IMR-90 (cell line): ENCODE data around the gene UMOD. TPM values are rescaled to one million over a fixed set of nuclear protein-coding genes. Genes with fewer than 3 reads are reported as not detected.
"Not testable (repeated sequence)": the region's sequence is repeated elsewhere in the genome, so short reads cannot be mapped to it uniquely, and the experiment has no call there.

Experiments used
- ATAC-seq: fragments of 200-7000 bp; cut with Tn5 transposase; 2 replicates; pipeline ENCODE4 v1.9.1; 2020; ENCODE audit warnings: low read depth, mild to moderate bottlenecking, moderate library complexity
- BruUV-seq: library from RNA; stranded (reverse); fragments of 400-500 nt; replicated peaks from 2 replicates; lab custom pipeline; 2021; lab: Mats Ljungman, UMichigan
- CTCF ChIA-PET: fragments of 300-600 bp; formaldehyde crosslinking; extraction: SDS; loops from one replicate; lab custom pipeline; 2021; ENCODE audit warnings: antibody characterized with exemption; lab: Yijun Ruan, JAX
- POLR2A ChIA-PET: fragments of 300-600 bp; sonication (Branson Sonifier 250); formaldehyde crosslinking; loops from one replicate; lab custom pipeline; 2022; ENCODE audit warnings: antibody characterized with exemption; ENCODE audit not compliant: unreplicated experiment; lab: Charles Lee
- DNase-seq: peaks from one replicate; pipeline ENCODE4 v3.0.0; 2013
- H2AFZ ChIP-seq: replicated peaks from 2 replicates; pipeline ENCODE3; 2013; ENCODE audit warnings: low read length, mild to moderate bottlenecking; ENCODE audit not compliant: poor library complexity
- H2AK5ac ChIP-seq: 2 replicates; pipeline ENCODE4 v1.6.1; 2013; ENCODE audit warnings: low read depth, low read length, inconsistent platforms
- H2AK9ac ChIP-seq: replicated peaks from 2 replicates; pipeline ENCODE3; 2013; ENCODE audit warnings: mild to moderate bottlenecking, low read depth, low read length, moderate library complexity; ENCODE audit not compliant: poor library complexity
- H2BK120ac ChIP-seq: 2 replicates; pipeline ENCODE4 v1.6.1; 2013; ENCODE audit warnings: low read depth, low read length, inconsistent platforms
- H2BK15ac ChIP-seq: 3 replicates; pipeline ENCODE4 v1.6.1; 2013; ENCODE audit warnings: low read depth, low read length, inconsistent platforms
- H2BK20ac ChIP-seq: 2 replicates; pipeline ENCODE4 v1.6.1; 2013; ENCODE audit warnings: low read depth, mild to moderate bottlenecking, inconsistent platforms, low read length, moderate library complexity
- H2BK5ac ChIP-seq: 2 replicates; pipeline ENCODE4 v1.6.1; 2013; ENCODE audit warnings: mild to moderate bottlenecking, low read depth, low read length, inconsistent platforms; ENCODE audit not compliant: poor library complexity, severe bottlenecking
- H3K14ac ChIP-seq: replicated peaks from 2 replicates; pipeline ENCODE4 v1.6.1; 2013; ENCODE audit warnings: low read depth, low read length, inconsistent platforms
- H3K18ac ChIP-seq: 2 replicates; pipeline ENCODE4 v1.6.1; 2013; ENCODE audit warnings: low read depth, low read length, control low read depth
- H3K23ac ChIP-seq: 2 replicates; pipeline ENCODE4 v1.6.1; 2013; ENCODE audit warnings: low read depth, low read length, inconsistent platforms
- H3K27ac ChIP-seq: 2 replicates; pipeline ENCODE4 v1.5.1; 2013; ENCODE audit warnings: mild to moderate bottlenecking, control low read depth, low read length; ENCODE audit not compliant: insufficient read depth
- H3K27me3 ChIP-seq: 2 replicates; pipeline ENCODE4 v1.6.1; 2013; ENCODE audit warnings: low read length; ENCODE audit not compliant: control insufficient read depth, insufficient read depth
- H3K36me3 ChIP-seq: 2 replicates; pipeline ENCODE4 v1.6.1; 2013; ENCODE audit warnings: low read length, mixed read lengths; ENCODE audit not compliant: control insufficient read depth, insufficient read depth
- H3K4ac ChIP-seq: 2 replicates; pipeline ENCODE4 v1.6.1; 2013; ENCODE audit warnings: low read depth, low read length, inconsistent platforms
- H3K4me1 ChIP-seq: 2 replicates; pipeline ENCODE4 v1.6.1; 2013; ENCODE audit warnings: low read length, mixed read lengths; ENCODE audit not compliant: control insufficient read depth, insufficient read depth
- H3K4me2 ChIP-seq: 2 replicates; pipeline ENCODE4 v1.6.1; 2013; ENCODE audit warnings: low read depth, mild to moderate bottlenecking, control low read depth, low read length, moderate library complexity
- H3K4me3 ChIP-seq: 2 replicates; pipeline ENCODE4 v1.5.1; 2013; ENCODE audit warnings: low read depth, mild to moderate bottlenecking, control low read depth, low read length, moderate library complexity; ENCODE audit not compliant: insufficient read depth
- H3K56ac ChIP-seq: 2 replicates; pipeline ENCODE4 v1.6.1; 2013; ENCODE audit warnings: low read length, inconsistent platforms; ENCODE audit not compliant: insufficient read depth; ENCODE audit errors: extremely low read depth
- H3K79me1 ChIP-seq, 2 experiments: 2 replicates each; pipeline ENCODE4 v1.6.1; 2013; ENCODE audit warnings: low read length in 2 of 2, inconsistent platforms in 1 of 2, low read depth in 1 of 2
- H3K9ac ChIP-seq: 2 replicates; pipeline ENCODE4 v1.6.1; 2013; ENCODE audit warnings: low read depth, low read length, control low read depth
- H3K9me1 ChIP-seq: 2 replicates; pipeline ENCODE4 v1.6.1; 2013; ENCODE audit warnings: low read length, inconsistent platforms; ENCODE audit not compliant: insufficient read depth
- H3K9me3 ChIP-seq: 2 replicates; pipeline ENCODE4 v1.6.1; 2013; ENCODE audit warnings: low read length; ENCODE audit not compliant: control insufficient read depth, insufficient read depth
- H4K20me1 ChIP-seq: 2 replicates; pipeline ENCODE4 v1.6.1; 2013; ENCODE audit warnings: low read length, inconsistent platforms; ENCODE audit not compliant: insufficient read depth
- H4K5ac ChIP-seq: 2 replicates; pipeline ENCODE4 v1.6.1; 2013; ENCODE audit warnings: mild to moderate bottlenecking, low read depth, low read length, control low read depth
- H4K8ac ChIP-seq, 2 experiments: 2 replicates each; pipeline ENCODE4 v1.6.1; 2013; ENCODE audit warnings: low read depth in 2 of 2, low read length in 2 of 2, control low read depth in 1 of 2, inconsistent platforms in 1 of 2
- H4K91ac ChIP-seq: 2 replicates; pipeline ENCODE4 v1.6.1; 2013; ENCODE audit warnings: low read depth, low read length, inconsistent platforms; ENCODE audit not compliant: insufficient read depth
- WGBS, 2 experiments: methylation state at CpG; one replicate each; pipeline versions ENCODE4 v1.1.5 to v1.1.7; 2013; ENCODE audit warnings: missing lambda C conversion rate in 2 of 2; ENCODE audit not compliant: insufficient read length in 1 of 2; ENCODE audit errors: extremely low coverage in 2 of 2; 5-methylcytosine and 5-hydroxymethylcytosine counted together
- dilution Hi-C: fragments of 300-500 bp; cut with HindIII; formaldehyde crosslinking; loops from one replicate; pipeline ENCODE4 v1.14.3; 2018; ENCODE audit warnings: low sequenced_read_pairs; ENCODE audit not compliant: unreplicated experiment
- in situ Hi-C: fragments of 300-500 bp; cut with MboI; formaldehyde crosslinking; loops from 3 replicates; pipeline ENCODE4 v1.14.3; 2019; ENCODE audit warnings: low sequenced_read_pairs, inconsistent platforms, mixed read lengths
- intact Hi-C: fragments of 100-400 bp; cut with micrococcal nuclease; formaldehyde crosslinking; loops from 2 replicates; pipeline ENCODE4 v1.10.0; 2022
- polyA plus RNA-seq, 3 experiments: library from polyadenylated mRNA; depleted of rRNA; stranded (reverse); fragments of >200 nt; gene quantifications; 2 replicates each; pipeline ENCODE4 v1.2.3, GENCODE V29; 2012; ENCODE audit warnings: low replicate concordance in 1 of 3
- total RNA-seq: library from RNA; depleted of rRNA; stranded (reverse); fragments of >200 nt; gene quantifications from 2 replicates; pipeline ENCODE4 v1.2.3, GENCODE V29; 2012

The UMOD gene
- total and polyA plus RNA-seq, 2 of the 4 experiments (the other 2 are of a cell fraction) = not detected

- H3K18ac ChIP-seq, H4K5ac ChIP-seq, CTCF ChIA-PET, H3K56ac ChIP-seq, H2BK20ac ChIP-seq, H3K4me3 ChIP-seq, H3K23ac ChIP-seq, H3K9ac ChIP-seq, dilution Hi-C loops, H2AK5ac ChIP-seq, POLR2A ChIA-PET, H2AK9ac ChIP-seq, H3K36me3 ChIP-seq, ATAC-seq, H2BK15ac ChIP-seq, H4K8ac ChIP-seq, H3K27ac ChIP-seq, H3K14ac ChIP-seq, H3K9me1 ChIP-seq, intact Hi-C loops, H2BK5ac ChIP-seq, H2BK120ac ChIP-seq, H3K4ac ChIP-seq, H3K4me2 ChIP-seq, BruUV-seq, H4K20me1 ChIP-seq, H3K4me1 ChIP-seq, H2AFZ ChIP-seq, in situ Hi-C loops, H3K79me1 ChIP-seq, H4K91ac ChIP-seq, H3K27me3 ChIP-seq, DNase-seq: not testable (repeated sequence)
- H3K9me3 ChIP-seq = peaks cover 16% of the 10 kb centered on the region
- WGBS, 2 experiments = no CpG with 5 or more reads among the region's 2 CpGs
These were observed 31.5 kb downstream of the UMOD start for GRCh38 chr16:20321051-20321450.
